Measurements from ENCODE around the gene TAGAP.
"Not testable (repeated sequence)": the region's sequence is repeated elsewhere in the genome, so short reads cannot be mapped to it uniquely, and the experiment has no call there.

TAGAP gene

GRCh38 chr6:158999666-159000403 lies 45.0 kb downstream of the TAGAP start, which contains the start of gene RSPH3:
Gene RSPH3 (minus strand): TSS chr6:159000202. CDS start chr6:158999550, 652 bp downstream.
- Histone ChIP-seq H3K4me3 (ENCODE audit: low read length in 2 of 2) (peak within 1 kb of the TSS; percentile 89 to 95), H3K9me3 (ENCODE audit: control insufficient read depth in 2 of 2, low read length in 2 of 2) (no peaks in the 10 kb centered on the region), H3K9ac (ENCODE audit: low read depth in 1 of 2, low read length in 2 of 2) (peak within 1 kb of the TSS; percentile 83 to 84), H3K27ac (ENCODE audit: low read depth in 2 of 2, low read length in 2 of 2) (peak within 1 kb of the TSS; percentile 96 to 97), H3K27me3 (ENCODE audit: control insufficient read depth in 2 of 2, insufficient read depth in 2 of 2, low read length in 2 of 2) (no peaks in the 10 kb centered on the region), H3K36me3 (ENCODE audit: control insufficient read depth in 2 of 2, insufficient read depth in 2 of 2, low read length in 2 of 2) (no peaks in the 10 kb centered on the region), H3K4me1 (ENCODE audit: control insufficient read depth in 2 of 2, insufficient read depth in 2 of 2, low read length in 2 of 2) (peaks cover 4 to 12% of the 10 kb centered on the region in 2 donors)

- peak overlapping the region; percentile 96 to 97 for H3K27ac ChIP-seq (ENCODE audit: low read depth in 2 of 2, low read length in 2 of 2)
These were observed 45.6 kb downstream of the TAGAP start for GRCh38 chr6:158999154-158999665.

GRCh38 chr6:158996856-158997255 lies 47.9 kb downstream of the TAGAP start:
- Histone ChIP-seq H3K9ac (ENCODE audit: low read depth in 1 of 2, low read length in 2 of 2) (no peak overlapping the region), H3K27ac (ENCODE audit: low read depth in 2 of 2, low read length in 2 of 2) (no peak overlapping the region), H3K4me1 (ENCODE audit: control insufficient read depth in 2 of 2, insufficient read depth in 2 of 2, low read length in 2 of 2) (peaks cover 4 to 12% of the 10 kb centered on the region in 2 donors), H3K4me3 (ENCODE audit: low read length in 2 of 2) (no peak overlapping the region), H3K27me3 (ENCODE audit: control insufficient read depth in 2 of 2, insufficient read depth in 2 of 2, low read length in 2 of 2) (no peaks in the 10 kb centered on the region), H3K36me3 (ENCODE audit: control insufficient read depth in 2 of 2, insufficient read depth in 2 of 2, low read length in 2 of 2) (no peaks in the 10 kb centered on the region), H3K9me3 (ENCODE audit: control insufficient read depth in 2 of 2, low read length in 2 of 2) (no peaks in the 10 kb centered on the region)

More at GRCh38 chr6:158999154-158999665, 45.6 kb downstream of the TAGAP start:
- H3K27me3 ChIP-seq (ENCODE audit: control insufficient read depth in 2 of 2, insufficient read depth in 2 of 2, low read length in 2 of 2) = no peaks in the 10 kb centered on the region
- H3K36me3 ChIP-seq (ENCODE audit: control insufficient read depth in 2 of 2, insufficient read depth in 2 of 2, low read length in 2 of 2) = no peaks in the 10 kb centered on the region
- H3K4me1 ChIP-seq (ENCODE audit: control insufficient read depth in 2 of 2, insufficient read depth in 2 of 2, low read length in 2 of 2) = peaks cover 4 to 12% of the 10 kb centered on the region in 2 donors
- peak overlapping the region; percentile 89 to 95 for H3K4me3 ChIP-seq (ENCODE audit: low read length in 2 of 2)
- no peaks in the 10 kb centered on the region for H3K9me3 ChIP-seq (ENCODE audit: control insufficient read depth in 2 of 2, low read length in 2 of 2)
- H3K9ac ChIP-seq (ENCODE audit: low read depth in 1 of 2, low read length in 2 of 2) = peak overlapping the region; percentile 83 to 84

GRCh38 chr6:158993639-158994038 lies 51.2 kb downstream of the TAGAP start:
- H3K4me3 ChIP-seq (ENCODE audit: low read length in 2 of 2) = no peak overlapping the region
- H3K36me3 ChIP-seq (ENCODE audit: control insufficient read depth in 2 of 2, insufficient read depth in 2 of 2, low read length in 2 of 2) = peaks cover 2 to 4% of the 10 kb centered on the region in 2 donors
- no peaks in the 10 kb centered on the region for H3K9me3 ChIP-seq (ENCODE audit: control insufficient read depth in 2 of 2, low read length in 2 of 2)
- no peak overlapping the region for H3K27ac ChIP-seq (ENCODE audit: low read depth in 2 of 2, low read length in 2 of 2)
- no peaks in the 10 kb centered on the region for H3K27me3 ChIP-seq (ENCODE audit: control insufficient read depth in 2 of 2, insufficient read depth in 2 of 2, low read length in 2 of 2)
- H3K9ac ChIP-seq (ENCODE audit: low read depth in 1 of 2, low read length in 2 of 2) = no peak overlapping the region
- H3K4me1 ChIP-seq (ENCODE audit: control insufficient read depth in 2 of 2, insufficient read depth in 2 of 2, low read length in 2 of 2) = no peaks in the 10 kb centered on the region

DNA sequence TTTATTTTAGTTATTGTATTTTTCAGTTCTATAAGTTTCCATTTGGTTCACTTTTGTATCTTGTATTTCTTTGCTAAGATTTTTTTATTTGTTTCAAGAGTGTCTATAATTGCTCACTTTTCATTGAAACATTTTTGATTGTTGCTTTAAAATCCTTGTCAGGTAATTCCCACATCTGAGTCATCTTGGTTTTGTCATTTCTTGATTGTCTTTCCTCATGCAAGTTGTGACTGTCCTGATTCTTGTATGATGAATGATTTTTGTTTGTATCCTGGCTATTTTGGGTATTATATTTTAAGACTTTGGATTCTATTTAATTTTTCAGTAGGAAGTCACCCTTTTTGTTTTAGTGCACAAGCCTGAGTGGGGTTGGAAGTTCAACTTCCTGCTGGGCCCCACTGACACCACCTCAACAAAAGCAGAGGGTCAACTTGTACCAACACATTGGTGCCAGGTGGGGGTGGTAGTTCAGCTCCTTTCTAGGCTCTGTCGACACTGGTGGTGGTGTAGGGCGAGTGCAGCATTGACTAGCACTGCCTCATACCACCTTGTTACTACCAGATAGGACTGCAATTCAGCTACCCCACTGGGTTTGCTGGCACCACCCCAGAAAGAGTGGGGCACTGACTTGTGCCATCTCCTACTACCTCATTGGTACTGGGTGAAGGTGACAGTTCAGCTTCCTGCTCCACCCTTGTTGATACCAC lies 53.6 kb downstream of the TAGAP start:
- no peak overlapping the region for H3K4me3 ChIP-seq (ENCODE audit: low read length in 2 of 2)
- no peaks in the 10 kb centered on the region for H3K27me3 ChIP-seq (ENCODE audit: control insufficient read depth in 2 of 2, insufficient read depth in 2 of 2, low read length in 2 of 2)
- no peak overlapping the region for H3K27ac ChIP-seq (ENCODE audit: low read depth in 2 of 2, low read length in 2 of 2)
- no peaks in the 10 kb centered on the region for H3K4me1 ChIP-seq (ENCODE audit: control insufficient read depth in 2 of 2, insufficient read depth in 2 of 2, low read length in 2 of 2)
- H3K9ac ChIP-seq (ENCODE audit: low read depth in 1 of 2, low read length in 2 of 2) = no peak overlapping the region
- no peaks in the 10 kb centered on the region for H3K9me3 ChIP-seq (ENCODE audit: control insufficient read depth in 2 of 2, low read length in 2 of 2)
- peaks cover 2 to 4% of the 10 kb centered on the region in 2 donors for H3K36me3 ChIP-seq (ENCODE audit: control insufficient read depth in 2 of 2, insufficient read depth in 2 of 2, low read length in 2 of 2)

- H3K9ac ChIP-seq (ENCODE audit: low read depth in 1 of 2, low read length in 2 of 2); H3K27ac ChIP-seq (ENCODE audit: low read depth in 2 of 2, low read length in 2 of 2); H3K36me3 ChIP-seq (ENCODE audit: control insufficient read depth in 2 of 2, insufficient read depth in 2 of 2, low read length in 2 of 2); H3K4me3 ChIP-seq (ENCODE audit: low read length in 2 of 2); H3K4me1 ChIP-seq (ENCODE audit: control insufficient read depth in 2 of 2, insufficient read depth in 2 of 2, low read length in 2 of 2); H3K27me3 ChIP-seq (ENCODE audit: control insufficient read depth in 2 of 2, insufficient read depth in 2 of 2, low read length in 2 of 2); H3K9me3 ChIP-seq (ENCODE audit: control insufficient read depth in 2 of 2, low read length in 2 of 2): not testable (repeated sequence)
These were observed 55.1 kb downstream of the TAGAP start for GRCh38 chr6:158989711-158990110.

DNA sequence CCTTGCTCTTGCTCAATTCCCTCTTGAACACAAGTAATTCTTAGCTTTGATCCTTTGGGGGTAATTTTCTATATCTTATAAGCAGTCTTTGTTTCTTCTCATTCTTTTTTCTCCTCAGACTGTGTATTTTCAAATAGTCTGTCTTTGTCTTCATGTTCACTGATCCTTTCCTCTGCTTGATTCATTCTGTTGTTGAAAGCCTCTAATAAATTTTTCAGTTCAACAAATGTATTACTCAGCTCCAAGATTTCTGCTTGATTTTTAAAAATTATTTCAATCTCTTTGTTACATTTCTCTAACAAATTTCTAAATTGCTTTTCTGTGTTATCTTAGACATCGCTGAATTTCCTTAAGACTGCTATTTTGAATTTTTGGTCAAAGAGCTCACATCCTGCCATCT lies 56.3 kb downstream of the TAGAP start:
- no peaks in the 10 kb centered on the region for H3K4me1 ChIP-seq (ENCODE audit: control insufficient read depth in 2 of 2, insufficient read depth in 2 of 2, low read length in 2 of 2)
- peaks cover 4 to 6% of the 10 kb centered on the region in 2 donors for H3K36me3 ChIP-seq (ENCODE audit: control insufficient read depth in 2 of 2, insufficient read depth in 2 of 2, low read length in 2 of 2)
- H3K27ac ChIP-seq (ENCODE audit: low read depth in 2 of 2, low read length in 2 of 2) = no peak overlapping the region
- H3K4me3 ChIP-seq (ENCODE audit: low read length in 2 of 2) = no peak overlapping the region
- no peaks in the 10 kb centered on the region for H3K9me3 ChIP-seq (ENCODE audit: control insufficient read depth in 2 of 2, low read length in 2 of 2)
- no peak overlapping the region for H3K9ac ChIP-seq (ENCODE audit: low read depth in 1 of 2, low read length in 2 of 2)
- no peaks in the 10 kb centered on the region for H3K27me3 ChIP-seq (ENCODE audit: control insufficient read depth in 2 of 2, insufficient read depth in 2 of 2, low read length in 2 of 2)

- no peaks in the 10 kb centered on the region for H3K4me1 ChIP-seq (ENCODE audit: control insufficient read depth in 2 of 2, insufficient read depth in 2 of 2, low read length in 2 of 2)
- H3K27me3 ChIP-seq (ENCODE audit: control insufficient read depth in 2 of 2, insufficient read depth in 2 of 2, low read length in 2 of 2) = no peaks in the 10 kb centered on the region
- no peak overlapping the region for H3K27ac ChIP-seq (ENCODE audit: low read depth in 2 of 2, low read length in 2 of 2)
- H3K36me3 ChIP-seq (ENCODE audit: control insufficient read depth in 2 of 2, insufficient read depth in 2 of 2, low read length in 2 of 2) = peaks cover 4 to 6% of the 10 kb centered on the region in 2 donors
- no peaks in the 10 kb centered on the region for H3K9me3 ChIP-seq (ENCODE audit: control insufficient read depth in 2 of 2, low read length in 2 of 2)
- no peak overlapping the region for H3K9ac ChIP-seq (ENCODE audit: low read depth in 1 of 2, low read length in 2 of 2)
- no peak overlapping the region for H3K4me3 ChIP-seq (ENCODE audit: low read length in 2 of 2)
These were observed 57.1 kb downstream of the TAGAP start for GRCh38 chr6:158987657-158988056.

All from mucosa of rectum (tissue), 2 donors.